Stimulated activated CD8-positive, alpha-beta memory T cell treated with anti-CD3 and anti-CD28 coated beads, Interleukin-12 subunit alpha, Interleukin-12 subunit beta, amount 100 ng/mL, for 24 hours (primary cell): ENCODE data around the gene NLGN1.
"Not testable (repeated sequence)": the region's sequence is repeated elsewhere in the genome, so short reads cannot be mapped to it uniquely, and the experiment has no call there.

Source experiments
- DNase-seq: peaks from one replicate; pipeline ENCODE4 v3.0.0-alpha.2; 2020; ENCODE audit errors: extremely low read depth

The NLGN1 gene

DNA sequence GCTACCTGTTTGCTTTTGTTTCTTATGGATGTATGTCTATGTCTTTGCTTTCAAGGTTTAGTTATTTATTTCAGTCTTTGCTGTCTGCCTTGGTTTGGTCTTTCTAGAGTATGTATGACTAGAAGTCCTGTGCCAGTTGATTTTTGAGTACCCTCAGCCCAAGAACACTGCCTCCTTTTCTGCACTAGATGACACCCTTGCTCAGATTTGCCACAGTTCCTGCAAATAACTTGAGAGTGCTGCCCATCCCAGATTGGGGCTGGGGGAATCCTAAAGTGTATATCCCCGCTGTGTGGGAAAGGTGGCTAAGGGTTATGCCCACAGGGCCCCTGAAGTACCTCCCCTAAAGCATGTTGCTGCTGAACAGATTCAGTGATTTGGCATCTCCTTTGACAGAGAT lies 32.0 kb downstream of the NLGN1 start:
- DNase-seq = no peak

DNA sequence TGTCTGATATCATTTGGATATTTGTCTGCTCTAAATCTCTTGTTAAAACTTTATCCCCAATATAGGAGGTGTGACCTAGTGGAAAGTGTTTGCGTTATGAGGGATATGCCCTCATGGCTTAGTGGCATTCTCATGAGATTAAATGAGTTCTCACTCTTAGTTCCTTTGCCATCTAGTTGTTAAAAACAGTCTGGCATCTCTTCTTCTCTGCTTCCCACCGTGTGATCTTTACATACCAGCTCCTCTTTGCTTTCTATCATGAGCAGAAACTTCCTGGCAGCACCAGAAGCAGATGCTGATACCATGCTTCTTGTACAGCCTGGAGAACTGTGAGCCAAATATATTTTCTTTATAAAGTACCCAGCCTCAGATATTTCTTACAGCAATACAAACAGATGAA lies 33.0 kb downstream of the NLGN1 start:
- no peak for DNase-seq

GRCh38 chr3:173439004-173439403 lies 41.5 kb downstream of the NLGN1 start:
- DNase-seq = no peak

- no peak for DNase-seq
Measured at GRCh38 chr3:173440514-173440913, 43.0 kb downstream of the NLGN1 start.

GRCh38 chr3:173451561-173451960 lies 54.0 kb downstream of the NLGN1 start:
- DNase-seq = not testable (repeated sequence)

GRCh38 chr3:173463250-173463649 lies 65.7 kb downstream of the NLGN1 start:
- no peak for DNase-seq

DNA sequence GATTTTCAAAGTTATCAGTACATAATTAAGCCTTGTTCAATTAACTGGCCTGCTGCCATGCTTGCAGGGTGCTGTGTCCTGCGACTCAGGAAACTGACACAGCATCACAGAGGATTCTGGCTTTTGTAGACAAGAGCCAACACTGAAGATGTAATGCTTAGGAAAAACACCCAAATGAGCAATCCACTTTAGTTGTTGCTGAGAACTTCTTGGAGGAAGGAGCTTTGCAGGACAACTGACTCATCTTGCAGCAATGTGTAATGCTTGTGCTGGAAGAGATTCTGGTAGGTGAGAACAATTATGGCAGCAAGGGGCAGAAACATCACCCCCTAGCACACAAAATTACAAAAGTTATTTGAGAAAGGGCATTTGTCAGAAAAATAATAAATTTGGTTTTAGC lies 67.6 kb downstream of the NLGN1 start:
- DNase-seq = no peak

DNA sequence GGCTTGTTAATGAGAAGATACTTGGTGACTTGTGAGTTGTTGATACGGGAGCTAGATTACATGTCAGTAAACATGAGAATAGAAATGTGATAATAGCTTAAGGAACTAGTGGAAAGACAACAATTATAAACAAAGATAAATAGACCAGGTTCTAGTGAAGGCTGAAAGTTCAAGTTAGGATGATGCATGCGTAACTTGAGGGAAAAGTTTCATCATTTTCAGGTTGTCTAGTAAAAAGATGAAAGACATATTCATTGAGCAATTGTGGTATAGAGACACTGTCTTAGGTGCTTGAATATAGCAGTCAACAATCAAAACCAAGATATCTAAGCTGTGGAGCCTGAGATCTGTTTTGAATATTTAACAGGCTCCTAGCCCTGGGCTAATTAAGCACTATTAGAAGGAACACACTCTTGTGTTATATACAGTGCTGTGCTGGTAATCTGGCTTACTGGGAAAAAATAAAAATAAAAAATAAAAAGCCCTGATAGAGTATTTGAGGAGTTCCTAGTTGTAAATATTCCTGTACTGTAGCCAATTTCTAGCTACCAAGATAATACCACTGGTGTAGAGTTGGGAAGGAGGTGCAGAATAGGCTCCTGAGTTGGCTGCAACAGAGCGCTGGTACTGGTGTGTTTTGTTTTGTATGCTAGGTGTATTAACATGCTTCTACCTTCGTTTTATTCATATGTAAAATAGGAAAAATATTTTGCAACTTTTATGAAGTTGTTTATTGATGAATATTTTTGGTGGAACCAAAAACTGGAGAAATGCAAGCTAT lies 68.5 kb downstream of the NLGN1 start:
- DNase-seq = no peak

DNA sequence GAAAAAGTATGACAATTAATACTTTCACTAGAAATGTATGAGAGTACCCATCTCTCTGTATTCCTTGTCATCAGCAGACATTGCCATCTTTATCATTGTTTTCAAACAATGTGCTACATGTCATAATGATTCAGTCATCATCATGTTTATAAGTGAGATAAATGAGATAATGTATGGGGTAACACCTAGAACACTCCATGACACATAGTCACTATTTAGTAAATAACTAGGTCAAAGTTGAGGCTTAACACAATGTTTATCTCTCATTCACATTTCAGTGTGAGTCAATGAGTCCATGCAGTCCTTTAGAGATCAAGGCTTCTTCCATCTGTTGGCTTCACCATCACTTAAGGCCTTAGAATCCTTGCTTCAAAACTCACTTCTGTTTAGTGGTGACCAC lies 70.0 kb downstream of the NLGN1 start:
- no peak for DNase-seq

DNA sequence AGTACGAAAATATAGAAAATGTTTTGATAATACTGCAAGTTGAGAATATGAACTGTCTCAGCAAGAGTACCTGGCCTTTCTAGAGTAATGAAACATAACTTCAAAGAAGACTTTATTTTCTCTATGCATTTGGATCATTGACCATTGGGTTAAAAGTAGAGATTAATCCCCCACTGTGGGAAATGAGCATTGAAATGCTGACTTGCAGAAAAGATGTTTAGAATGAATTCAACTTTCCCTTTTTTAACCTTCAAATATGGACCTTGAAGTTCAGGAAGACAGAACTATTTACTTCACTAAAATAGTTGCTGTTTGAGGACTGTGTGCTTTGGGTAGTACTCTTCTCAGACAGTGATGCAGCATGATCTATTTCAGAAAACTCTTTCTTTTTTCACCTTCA lies 75.7 kb downstream of the NLGN1 start:
- DNase-seq = no peak

DNA sequence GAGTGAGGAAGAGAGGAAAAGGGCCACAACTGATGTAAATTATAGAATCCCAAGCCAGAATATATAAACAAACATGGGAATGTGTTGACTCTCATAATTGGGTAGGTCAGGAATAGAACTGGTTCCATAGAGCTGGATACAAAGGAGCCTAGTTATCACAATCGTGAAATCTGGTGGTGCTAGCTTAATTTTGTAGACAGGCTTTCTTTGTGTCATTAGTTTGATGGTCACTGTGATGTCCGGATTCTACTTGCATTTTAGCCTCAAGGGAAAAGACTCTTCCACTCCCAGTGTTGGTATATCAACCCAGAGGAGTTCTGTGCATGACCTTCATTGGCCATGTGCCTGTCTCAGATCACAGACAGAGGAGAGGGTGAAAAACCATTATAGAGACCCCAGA lies 81.8 kb downstream of the NLGN1 start:
- DNase-seq = no peak

DNA sequence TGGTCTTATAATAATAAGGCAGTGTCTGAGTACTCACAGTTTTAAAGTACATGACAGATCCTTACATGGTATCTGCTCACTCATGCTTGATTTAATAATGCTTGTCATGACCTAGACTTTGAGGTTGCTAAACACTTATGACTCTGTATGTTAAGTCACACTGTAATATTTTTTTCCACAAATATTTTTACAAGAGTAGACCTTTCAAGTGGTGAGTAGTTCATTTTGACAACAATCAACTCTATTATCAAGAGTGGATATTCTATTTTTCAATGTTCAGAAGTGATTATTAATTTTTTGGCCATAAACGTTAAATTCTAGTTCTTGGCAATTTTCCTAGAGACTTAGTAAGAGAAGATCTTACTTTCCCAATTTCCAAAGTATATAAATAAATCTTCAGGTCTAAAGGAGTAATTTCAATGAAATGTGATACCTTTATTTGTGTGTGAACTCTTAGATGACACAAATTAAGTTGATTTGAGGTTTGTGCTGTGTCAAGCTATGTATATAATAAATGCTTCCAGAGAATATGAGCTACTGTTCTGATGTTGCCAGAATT lies 104.5 kb downstream of the NLGN1 start:
- no peak for DNase-seq

GRCh38 chr3:173502983-173503568 lies 105.5 kb downstream of the NLGN1 start:
- DNase-seq = no peak

DNA sequence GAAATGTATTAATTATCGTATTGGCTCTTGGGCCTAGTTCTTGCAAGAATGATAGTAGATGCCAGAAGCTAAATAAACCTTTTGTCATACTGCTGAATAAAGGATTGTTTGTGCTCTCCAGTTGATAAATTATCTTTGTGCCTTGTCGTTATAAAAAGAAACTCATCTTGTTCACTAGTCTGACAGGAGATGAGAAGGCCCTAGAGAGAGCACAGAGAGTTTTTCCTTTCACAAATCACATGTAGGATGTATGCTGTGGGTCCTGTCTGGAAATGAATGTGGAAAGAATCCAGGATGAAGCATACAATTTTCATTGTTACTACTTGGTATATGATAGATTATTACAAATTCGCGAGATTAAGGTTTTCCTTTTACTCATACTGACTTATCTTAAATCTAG lies 113.0 kb downstream of the NLGN1 start:
- no peak for DNase-seq

- DNase-seq = no peak
Measured at GRCh38 chr3:173513123-173513522, 115.6 kb downstream of the NLGN1 start.

GRCh38 chr3:173529062-173529711 lies 131.6 kb downstream of the NLGN1 start:
- no peak for DNase-seq

DNA sequence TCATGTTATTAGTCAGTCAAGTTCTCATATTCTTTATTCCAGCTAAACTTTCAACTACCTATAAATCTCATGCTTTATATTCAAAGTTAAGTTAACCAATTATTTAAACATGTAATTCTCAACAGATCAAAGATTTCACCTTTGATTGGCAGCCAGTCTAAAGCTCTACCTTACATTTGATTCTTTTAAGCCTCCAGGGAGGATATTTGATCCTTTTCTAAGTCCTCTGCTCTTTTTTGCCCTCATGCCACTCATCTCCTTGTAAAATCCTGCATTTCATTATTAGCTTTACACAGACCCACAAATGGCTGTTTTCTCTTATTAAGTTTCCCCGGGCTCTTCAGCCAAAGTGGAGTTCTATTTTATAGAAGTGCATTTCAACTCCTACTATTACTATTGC lies 134.1 kb downstream of the NLGN1 start:
- DNase-seq = no peak

DNA sequence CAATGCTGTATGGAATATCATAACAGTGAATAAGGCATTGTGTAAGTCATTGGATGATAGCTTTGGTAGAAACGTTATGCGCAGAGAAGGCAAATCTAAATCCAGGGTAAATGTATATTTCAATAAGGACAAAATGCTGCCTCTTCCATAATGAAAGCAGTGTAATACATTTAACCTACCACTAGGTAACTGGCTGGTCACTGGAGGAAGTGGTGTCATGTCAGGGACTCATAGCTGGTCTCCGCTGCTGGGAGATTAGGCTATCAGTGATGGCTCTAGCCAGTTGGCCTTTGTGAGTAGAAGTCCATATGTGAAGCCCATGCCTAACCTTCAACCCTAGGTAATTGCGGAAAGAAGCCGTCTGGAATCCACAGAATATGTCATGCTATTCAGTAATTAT lies 140.9 kb downstream of the NLGN1 start:
- DNase-seq = no peak

- DNase-seq = not testable (repeated sequence)
Measured at GRCh38 chr3:173545590-173545989, 148.0 kb downstream of the NLGN1 start.

- no peak for DNase-seq
Measured at GRCh38 chr3:173547070-173547469, 149.5 kb downstream of the NLGN1 start.

GRCh38 chr3:173548261-173548660 lies 150.7 kb downstream of the NLGN1 start:
- no peak for DNase-seq

DNA sequence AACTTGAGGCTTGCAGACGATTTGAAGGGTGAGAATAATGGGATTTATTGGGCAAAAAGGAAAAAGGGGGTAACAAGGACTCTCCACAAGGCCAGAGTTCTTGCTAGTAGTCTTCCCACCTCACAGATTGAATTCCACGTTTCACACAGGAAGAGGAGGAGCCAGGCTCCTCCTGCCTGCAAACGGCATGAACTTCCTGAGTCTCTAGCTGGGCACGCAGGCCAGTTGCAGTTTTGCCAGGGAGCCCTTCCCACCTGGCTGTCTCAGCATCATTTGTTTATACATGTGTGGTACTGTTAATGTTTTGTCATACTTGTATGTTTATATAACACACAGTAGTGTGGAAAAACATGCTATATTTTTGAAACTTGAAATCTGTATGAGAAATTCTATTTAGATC lies 155.0 kb downstream of the NLGN1 start:
- DNase-seq = no peak
